Measurements from ENCODE around the gene CDK14. TPM values are rescaled to one million over a fixed set of nuclear protein-coding genes. Genes with fewer than 3 reads are reported as not detected.

Gene CDK14
- total RNA-seq, 4 donors from 2014 or later = 3.5 to 5.1 (median 3.9) TPM

GRCh38 chr7:91103363-91103762 is 507.2 kb downstream of the CDK14 start:
- DNase-seq (ENCODE audit: low spot score in 2 of 2) = no peak
- Histone ChIP-seq H3K36me3 (no peaks in the 10 kb centered on the region), H3K9me3 (no peaks in the 10 kb centered on the region), H3K4me3 (no peak overlapping the region), H3K27ac (no peak overlapping the region), H3K27me3 (no peaks in the 10 kb centered on the region), H3K4me1 (no peaks in the 10 kb centered on the region)
- 88% methylated on average over 1 of the region's 1 CpG for WGBS
- TF ChIP-seq EP300 (IDR thresholded peaks at IDR 0.05) = no peak
- TF ChIP-seq POLR2A (IDR thresholded peaks at IDR 0.05) = no peak
- TF ChIP-seq, protein P1, sequence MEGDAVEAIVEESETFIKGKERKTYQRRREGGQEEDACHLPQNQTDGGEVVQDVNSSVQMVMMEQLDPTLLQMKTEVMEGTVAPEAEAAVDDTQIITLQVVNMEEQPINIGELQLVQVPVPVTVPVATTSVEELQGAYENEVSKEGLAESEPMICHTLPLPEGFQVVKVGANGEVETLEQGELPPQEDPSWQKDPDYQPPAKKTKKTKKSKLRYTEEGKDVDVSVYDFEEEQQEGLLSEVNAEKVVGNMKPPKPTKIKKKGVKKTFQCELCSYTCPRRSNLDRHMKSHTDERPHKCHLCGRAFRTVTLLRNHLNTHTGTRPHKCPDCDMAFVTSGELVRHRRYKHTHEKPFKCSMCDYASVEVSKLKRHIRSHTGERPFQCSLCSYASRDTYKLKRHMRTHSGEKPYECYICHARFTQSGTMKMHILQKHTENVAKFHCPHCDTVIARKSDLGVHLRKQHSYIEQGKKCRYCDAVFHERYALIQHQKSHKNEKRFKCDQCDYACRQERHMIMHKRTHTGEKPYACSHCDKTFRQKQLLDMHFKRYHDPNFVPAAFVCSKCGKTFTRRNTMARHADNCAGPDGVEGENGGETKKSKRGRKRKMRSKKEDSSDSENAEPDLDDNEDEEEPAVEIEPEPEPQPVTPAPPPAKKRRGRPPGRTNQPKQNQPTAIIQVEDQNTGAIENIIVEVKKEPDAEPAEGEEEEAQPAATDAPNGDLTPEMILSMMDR (IDR thresholded peaks at IDR 0.05) = no peak
- no peak for TF ChIP-seq POLR2AphosphoS5 (IDR thresholded peaks at IDR 0.05)

DNA sequence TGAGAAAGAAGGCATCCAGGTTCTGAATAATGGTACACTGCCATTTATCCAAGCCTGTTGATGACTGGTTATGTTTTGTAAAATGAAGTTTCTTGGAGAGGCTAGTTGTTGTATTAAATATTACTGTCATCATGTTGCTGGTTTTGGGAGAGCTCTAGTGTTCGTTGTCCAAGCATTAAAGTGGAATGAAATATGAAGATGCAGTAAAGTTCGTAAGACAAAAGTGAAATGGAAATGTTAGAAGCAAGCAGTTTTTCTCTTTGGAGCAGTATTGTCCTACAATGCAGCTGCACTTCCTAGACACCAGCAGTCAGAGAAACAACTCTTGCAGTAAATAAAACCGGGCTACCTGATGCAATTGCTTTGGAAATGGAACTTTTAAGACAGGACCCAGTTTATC is 511.3 kb downstream of the CDK14 start:
- H3K27me3 ChIP-seq = no peaks in the 10 kb centered on the region
- WGBS = 73% methylated on average over 3 of the region's 3 CpGs
- H3K27ac ChIP-seq = no peak overlapping the region
- no peak overlapping the region for H3K4me3 ChIP-seq
- no peaks in the 10 kb centered on the region for H3K9me3 ChIP-seq
- TF ChIP-seq POLR2AphosphoS5 (IDR thresholded peaks at IDR 0.05) (no peak), POLR2A (IDR thresholded peaks at IDR 0.05) (no peak), EP300 (IDR thresholded peaks at IDR 0.05) (no peak)
- TF ChIP-seq, protein P1 (IDR thresholded peaks at IDR 0.05) = no peak
- DNase-seq (ENCODE audit: low spot score in 2 of 2) = no peak
- no peaks in the 10 kb centered on the region for H3K36me3 ChIP-seq
- H3K4me1 ChIP-seq = no peaks in the 10 kb centered on the region

GRCh38 chr7:91109200-91109599 is 513.1 kb downstream of the CDK14 start:
- TF ChIP-seq POLR2AphosphoS5 (IDR thresholded peaks at IDR 0.05) (no peak), POLR2A (IDR thresholded peaks at IDR 0.05) (no peak), EP300 (IDR thresholded peaks at IDR 0.05) (no peak)
- TF ChIP-seq, protein P1 (IDR thresholded peaks at IDR 0.05) = no peak
- H3K36me3 ChIP-seq = no peaks in the 10 kb centered on the region

GRCh38 chr7:91112902-91113341 is 516.8 kb downstream of the CDK14 start:
- no peak for DNase-seq (ENCODE audit: low spot score in 2 of 2)
- no peaks in the 10 kb centered on the region for H3K9me3 ChIP-seq
- H3K27me3 ChIP-seq = no peaks in the 10 kb centered on the region
- TF ChIP-seq, protein P1 (IDR thresholded peaks at IDR 0.05) = no peak
- TF ChIP-seq POLR2A (IDR thresholded peaks at IDR 0.05) (no peak), POLR2AphosphoS5 (IDR thresholded peaks at IDR 0.05) (no peak), EP300 (IDR thresholded peaks at IDR 0.05) (no peak)
- H3K27ac ChIP-seq = no peak overlapping the region
- no peaks in the 10 kb centered on the region for H3K36me3 ChIP-seq
- H3K4me1 ChIP-seq = no peaks in the 10 kb centered on the region
- 41% methylated on average over 2 of the region's 2 CpGs for WGBS
- no peak overlapping the region for H3K4me3 ChIP-seq

More at GRCh38 chr7:91109200-91109599, 513.1 kb downstream of the CDK14 start:
- no peak for DNase-seq (ENCODE audit: low spot score in 2 of 2)
- Histone ChIP-seq H3K9me3 (no peaks in the 10 kb centered on the region), H3K4me1 (no peaks in the 10 kb centered on the region), H3K4me3 (no peak overlapping the region), H3K27ac (no peak overlapping the region), H3K27me3 (no peaks in the 10 kb centered on the region)
- 95% methylated on average over 3 of the region's 3 CpGs for WGBS

- no peak for DNase-seq (ENCODE audit: low spot score in 2 of 2)
- Histone ChIP-seq H3K4me3 (no peak overlapping the region), H3K9me3 (no peaks in the 10 kb centered on the region), H3K36me3 (no peaks in the 10 kb centered on the region), H3K27me3 (no peaks in the 10 kb centered on the region), H3K27ac (no peak overlapping the region), H3K4me1 (no peaks in the 10 kb centered on the region)
- no peak for TF ChIP-seq POLR2AphosphoS5 (IDR thresholded peaks at IDR 0.05)
- TF ChIP-seq, protein P1 (IDR thresholded peaks at IDR 0.05) = no peak
- TF ChIP-seq POLR2A (IDR thresholded peaks at IDR 0.05) = no peak
- TF ChIP-seq EP300 (IDR thresholded peaks at IDR 0.05) = no peak
- 69% methylated on average over 6 of the region's 6 CpGs for WGBS
Measured at GRCh38 chr7:91114232-91114631, 518.1 kb downstream of the CDK14 start.
